Endometrial microvascular endothelial cells (primary cell): ENCODE data around the gene PREX1. TPM values are rescaled to one million over a fixed set of nuclear protein-coding genes. Genes with fewer than 3 reads are reported as not detected.

ENCODE experiments used
- in situ Hi-C: cut with HindIII; loops from 2 replicates; pipeline ENCODE4 v1.10.0; 2017; ENCODE audit warnings: low sequenced_read_pairs, low pct_unique_long_range_greater_than_20kb; ENCODE audit errors: inconsistent ontology term
- total RNA-seq: library from RNA; depleted of rRNA; stranded (reverse); fragments of >200 nt; gene quantifications from one replicate; pipeline ENCODE4 v1.2.3, GENCODE V29; 2015; ENCODE audit errors: inconsistent ontology term

PREX1 gene
- total RNA-seq, 1 donor from 2014 or later: 60.5 TPM

DNA sequence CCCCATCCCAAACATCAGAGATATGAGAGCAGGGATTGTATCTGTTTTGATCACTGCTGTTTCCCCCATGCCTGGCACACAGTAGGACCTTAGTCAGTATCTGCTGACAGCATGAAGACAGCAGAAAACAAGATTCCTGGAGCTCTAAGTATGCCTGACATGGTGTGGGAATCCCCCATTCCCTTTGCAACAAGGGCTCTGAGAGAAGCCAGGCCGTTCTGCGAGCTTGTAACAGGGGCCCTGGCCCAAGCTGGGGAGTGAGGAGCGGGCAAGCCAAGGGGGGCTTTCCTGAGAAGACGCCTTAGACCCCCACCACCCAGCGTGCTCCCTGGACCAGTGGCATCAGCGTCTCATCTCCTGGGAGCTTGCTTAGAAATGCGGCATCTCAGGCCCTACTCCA is 25.2 kb downstream of the PREX1 start:
- in situ Hi-C loops: no loop called here

DNA sequence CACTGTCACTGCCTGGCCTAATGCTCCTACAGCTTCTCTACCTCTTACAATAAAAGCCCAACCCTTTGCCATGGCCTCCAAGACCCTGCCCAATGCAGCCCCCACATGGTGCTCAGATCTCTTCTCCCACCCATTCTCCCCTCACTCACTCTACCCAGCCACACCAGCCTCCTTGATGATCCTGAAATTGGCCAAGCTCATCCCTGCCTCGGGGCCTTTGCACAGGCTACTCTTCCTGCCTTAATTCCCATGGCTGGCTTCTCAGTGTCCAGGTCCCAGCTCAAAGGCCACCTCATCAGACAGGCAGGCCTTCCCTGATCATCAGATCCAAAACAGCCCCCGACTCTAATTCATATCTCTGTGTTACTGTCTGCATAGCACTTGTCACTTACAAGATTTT is 25.6 kb downstream of the PREX1 start:
- in situ Hi-C loops: no loop called here

DNA sequence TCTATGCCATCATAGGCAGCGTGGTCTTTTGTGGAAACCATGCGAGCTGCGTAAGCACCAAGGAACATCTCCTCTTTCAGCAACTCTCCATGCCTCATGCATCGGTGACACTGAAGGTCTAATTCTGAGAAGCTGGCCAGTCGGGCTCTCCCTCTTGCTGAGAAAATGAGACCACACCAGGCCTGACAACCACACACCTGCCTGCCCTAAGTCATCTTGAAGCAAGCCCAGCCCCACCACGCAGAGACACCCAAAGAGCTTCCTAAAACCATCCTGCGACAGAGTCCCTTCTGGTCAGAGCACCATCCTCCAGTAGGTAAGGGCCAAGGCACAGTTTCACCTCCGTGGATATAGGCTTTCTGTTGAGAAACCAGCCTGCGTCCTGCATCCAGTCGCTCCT is 26.6 kb downstream of the PREX1 start:
- in situ Hi-C loops: no loop called here

DNA sequence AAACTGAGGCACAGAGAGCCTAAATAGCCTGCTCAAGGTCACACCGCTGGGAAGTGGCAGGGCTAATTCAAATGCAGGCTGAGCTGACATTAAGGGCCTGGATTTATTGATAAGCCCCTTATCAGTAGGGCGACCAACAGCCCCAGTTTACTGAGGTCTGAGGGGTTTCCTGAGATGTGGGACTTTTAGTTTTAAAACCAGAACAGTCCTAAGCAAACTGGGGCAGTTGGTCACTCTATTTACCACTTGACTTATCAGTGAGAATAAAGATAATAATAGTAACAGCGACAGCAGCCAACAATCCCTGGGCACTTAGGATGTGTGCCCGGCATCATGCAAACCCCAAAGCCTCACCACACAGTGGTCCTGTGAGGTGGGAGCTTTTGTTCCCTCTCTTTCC is 27.6 kb downstream of the PREX1 start:
- in situ Hi-C loops: no loop called here

GRCh38 chr20:48799328-48800105 is 28.3 kb downstream of the PREX1 start:
- in situ Hi-C loops: no loop called here

DNA sequence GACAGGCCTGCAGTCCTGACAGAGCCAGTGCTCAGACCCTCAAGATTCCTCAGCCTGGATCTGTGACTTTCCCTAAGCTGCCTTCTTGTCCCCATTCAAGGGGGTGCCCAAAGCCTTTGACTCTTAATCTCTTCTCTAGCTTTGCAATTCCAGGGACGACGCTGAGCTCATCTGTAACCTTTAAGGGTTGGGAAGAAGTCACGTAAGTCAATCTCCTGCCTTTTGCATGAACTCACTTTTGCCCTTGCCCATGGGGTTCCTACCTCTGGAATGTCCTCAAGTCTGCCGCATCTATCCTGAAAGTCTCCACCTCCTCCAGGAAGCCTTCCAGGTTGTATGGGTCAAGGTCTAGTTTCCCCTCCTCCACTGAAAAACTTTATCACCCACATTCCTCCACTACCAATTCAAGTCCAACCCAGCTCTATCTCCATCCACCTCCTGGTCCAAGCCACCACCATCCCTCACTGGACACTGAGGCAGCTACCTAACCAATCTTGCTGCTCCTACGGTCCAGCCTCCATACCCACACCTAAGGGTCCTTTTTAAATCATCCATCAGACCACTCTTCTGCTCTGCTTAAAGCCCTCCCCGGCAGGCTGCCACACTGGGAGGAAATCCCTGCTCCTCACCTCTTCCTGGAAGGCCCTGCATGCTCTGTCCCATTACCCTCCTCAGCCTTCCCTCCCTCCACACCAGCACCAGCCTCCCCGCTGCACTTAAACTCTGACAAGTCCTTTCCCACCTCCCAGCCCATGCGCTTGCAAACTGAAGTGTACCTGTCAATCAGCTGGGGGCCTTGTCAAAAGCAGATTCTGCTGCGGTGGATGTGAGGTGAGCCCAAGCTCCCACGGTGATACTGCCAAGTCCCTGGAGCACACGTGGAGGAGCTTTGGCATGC is 29.7 kb downstream of the PREX1 start:
- in situ Hi-C loops: no loop called here

DNA sequence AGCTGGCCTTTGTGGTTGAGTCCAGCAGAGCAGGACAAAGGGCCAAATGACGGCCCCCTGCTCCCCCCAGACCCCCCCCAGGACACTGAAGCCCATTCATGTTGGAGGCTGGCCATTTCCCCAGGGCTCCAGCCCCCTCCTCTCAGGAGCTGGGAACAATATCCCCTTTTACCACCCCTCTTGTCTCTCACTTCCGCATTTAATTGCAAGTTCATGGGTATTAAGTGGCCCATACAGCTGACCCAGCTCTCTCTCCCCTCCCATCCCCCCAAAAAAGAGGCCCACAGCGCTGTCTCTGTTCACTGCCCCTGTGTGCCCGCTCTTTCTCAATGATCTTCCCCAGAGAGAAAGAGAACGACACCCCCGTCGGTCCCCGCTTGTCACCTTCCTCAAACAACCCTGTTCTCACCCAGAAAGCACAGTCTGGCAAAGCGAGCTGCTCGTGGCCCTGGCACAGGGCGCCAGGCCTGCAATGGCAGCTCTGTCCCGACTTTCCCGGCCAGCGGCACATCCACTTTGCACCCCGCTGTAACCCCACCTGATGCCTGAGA is 30.4 kb downstream of the PREX1 start:
- in situ Hi-C loops: no loop called here

- in situ Hi-C loops: no loop called here
These were observed 32.1 kb downstream of the PREX1 start for GRCh38 chr20:48795732-48796131.

DNA sequence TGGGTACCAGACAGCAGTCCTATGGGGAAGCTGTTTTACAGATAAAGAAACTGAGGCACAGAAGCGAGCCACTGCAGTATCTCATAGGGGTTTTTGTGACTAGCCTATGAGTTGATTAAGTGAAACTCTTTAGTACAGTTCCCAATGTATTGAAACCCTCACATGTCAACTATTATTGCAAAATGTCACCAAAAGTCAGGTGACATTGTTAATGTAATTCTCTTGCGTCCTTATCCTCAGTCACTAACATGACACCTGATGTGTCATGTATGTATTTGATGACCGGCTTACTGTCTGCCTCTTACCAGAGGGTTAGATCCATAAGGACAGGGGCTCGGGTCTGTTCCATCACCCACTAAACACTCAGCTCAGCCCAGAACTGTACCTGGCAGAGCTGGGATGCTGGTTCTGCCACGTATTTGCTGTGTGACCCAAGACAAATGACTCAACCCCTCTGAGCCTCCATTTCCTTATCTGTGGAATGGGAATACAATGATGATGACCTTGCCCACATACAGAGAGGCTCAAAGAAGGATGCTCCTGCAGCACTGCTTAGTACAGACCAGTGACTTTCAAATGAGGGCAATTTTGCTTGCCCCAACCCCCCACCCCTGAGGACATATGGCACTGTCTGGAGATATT is 32.9 kb downstream of the PREX1 start:
- in situ Hi-C loops: no loop called here

GRCh38 chr20:48794360-48794759 is 33.4 kb downstream of the PREX1 start:
- in situ Hi-C loops: no loop called here

DNA sequence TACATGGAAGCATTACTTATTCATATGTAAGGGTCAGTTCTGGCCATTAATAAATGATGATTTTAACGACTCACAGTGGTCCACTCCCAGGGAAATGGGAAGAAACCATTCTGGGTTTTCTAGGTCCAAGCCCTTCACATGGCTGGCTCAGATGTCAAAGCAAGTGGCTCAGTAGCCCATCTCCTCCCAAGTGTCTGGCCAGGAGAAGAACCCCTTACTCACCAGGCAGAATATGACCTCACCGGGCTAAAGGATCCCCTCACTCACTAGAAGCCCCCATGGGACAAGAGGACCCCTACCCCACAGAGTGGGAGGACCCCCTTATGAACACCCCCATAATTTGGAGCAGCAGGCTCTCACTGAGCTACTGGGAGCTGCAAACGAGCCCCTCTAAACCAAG is 34.0 kb downstream of the PREX1 start:
- in situ Hi-C loops: no loop called here

GRCh38 chr20:48791666-48792071 is 36.1 kb downstream of the PREX1 start:
- in situ Hi-C loops: no loop called here

DNA sequence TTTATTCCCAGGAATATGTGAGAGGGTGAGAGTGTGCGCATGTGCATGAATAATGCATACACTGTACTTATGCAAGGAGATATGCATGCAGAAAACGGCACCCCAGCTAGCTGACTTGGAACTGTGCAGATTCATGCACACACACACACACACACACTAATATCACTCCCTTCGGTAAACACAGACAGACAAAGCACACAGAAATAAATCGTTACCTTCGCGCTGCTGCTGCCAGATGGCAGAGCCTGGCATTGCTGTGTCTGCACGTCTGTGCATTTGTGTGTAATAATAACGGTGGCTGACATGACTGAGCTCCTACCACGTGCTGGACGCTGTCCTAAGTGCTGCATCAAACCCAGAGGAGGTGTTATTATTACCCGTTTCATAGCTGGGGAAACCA is 36.8 kb downstream of the PREX1 start:
- in situ Hi-C loops: no loop called here

- in situ Hi-C loops: no loop called here
These were observed 37.3 kb downstream of the PREX1 start for GRCh38 chr20:48790473-48791003.

DNA sequence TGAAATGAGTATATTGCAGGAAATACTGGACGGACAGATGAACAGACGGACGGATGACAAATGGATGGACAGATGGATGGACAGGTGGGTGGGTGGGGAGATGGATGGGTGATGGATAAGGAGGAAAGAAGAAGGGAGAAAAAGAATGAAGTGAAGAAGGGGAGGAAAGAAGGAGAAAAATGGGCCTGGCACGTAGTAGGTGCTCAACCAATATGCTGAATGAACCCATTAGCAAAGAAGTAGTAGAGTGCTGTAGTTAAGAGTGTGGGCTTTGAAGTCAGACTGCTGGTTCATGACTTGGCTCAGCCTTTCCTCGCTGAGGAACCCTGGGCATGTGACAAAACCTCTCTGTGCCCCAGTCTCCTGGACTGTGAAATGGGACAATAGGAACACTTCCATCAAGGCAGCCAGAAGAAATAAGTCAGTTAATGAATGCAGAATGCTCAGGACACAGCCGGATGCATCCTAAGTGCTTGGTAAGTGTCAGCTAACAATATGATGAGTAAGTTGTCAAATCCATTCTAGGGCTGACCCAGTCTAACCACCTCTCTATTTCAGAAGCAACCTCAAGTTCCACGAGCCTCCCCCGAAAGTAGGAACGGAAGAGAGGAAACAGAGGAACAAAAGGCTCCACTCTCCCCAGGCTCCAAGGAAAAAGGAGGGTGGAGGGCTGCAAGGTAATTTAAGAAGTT is 37.9 kb downstream of the PREX1 start:
- in situ Hi-C loops: no loop called here

GRCh38 chr20:48789185-48789668 is 38.6 kb downstream of the PREX1 start:
- in situ Hi-C loops: no loop called here

GRCh38 chr20:48788486-48789072 is 39.2 kb downstream of the PREX1 start:
- in situ Hi-C loops: no loop called here

GRCh38 chr20:48787861-48788375 is 39.9 kb downstream of the PREX1 start:
- in situ Hi-C loops: no loop called here
